ENCODE results near the gene ISM2.
"Not testable (repeated sequence)": the region's sequence is repeated elsewhere in the genome, so short reads cannot be mapped to it uniquely, and the experiment has no call there.

GRCh38 chr14:77545171-77545570 lies 46.6 kb upstream of the ISM2 start:
- TF ChIP-seq CTCF (IDR thresholded peaks at IDR 0.05; ENCODE audit: low read depth, low read length); EZH2phosphoT487 (IDR thresholded peaks at IDR 0.05; ENCODE audit: low read depth): not testable (repeated sequence)
